ENCODE measurements around the gene MICAL2. TPM values are rescaled to one million over a fixed set of nuclear protein-coding genes. Genes with fewer than 3 reads are reported as not detected.

Gene MICAL2
- total and polyA plus RNA-seq, 2 donors (not counting 3 experiments of a cell fraction or from before 2014, with no cell fraction given) = 67.6 to 200 TPM

GRCh38 chr11:12188548-12189317 is 78.3 kb downstream of the MICAL2 start:
- peaks cover 34% of the 10 kb centered on the region for H3K4me1 ChIP-seq (ENCODE audit: control insufficient read depth, extremely low read depth, insufficient read depth, low read length)
- peak overlapping the region; percentile 28 for H3K27ac ChIP-seq (ENCODE audit: insufficient read depth, low read depth, low read length)
- no peak for DNase-seq (ENCODE audit: low read depth, low spot score)
- CTCF ChIA-PET = interaction anchor here (0.9 to 1.8 kb wide), 5 partner anchors 11 to 138 kb away, joined by 3 to 10 read pairs (median 5); no protein-coding TSS in a partner anchor
- H3K4me3 ChIP-seq (replicated peaks in 1 of 3; ENCODE audit: insufficient read depth in 1 of 3, low read depth in 1 of 3, low read length in 3 of 3) = no peak overlapping the region
- H4K20me1 ChIP-seq (replicated peaks; ENCODE audit: control insufficient read depth, extremely low read depth, insufficient read depth, low read length) = no peaks in the 10 kb centered on the region
- peaks cover 36% of the 10 kb centered on the region for H3K79me2 ChIP-seq (ENCODE audit: control insufficient read depth, insufficient read depth, low read length)
- H3K36me3 ChIP-seq (ENCODE audit: control insufficient read depth in 2 of 2, extremely low read depth in 1 of 2, insufficient read depth in 2 of 2, low read length in 2 of 2) = peaks cover 0 to 2% of the 10 kb centered on the region in 2 experiments
- no peaks in the 10 kb centered on the region for H3K27me3 ChIP-seq (ENCODE audit: control insufficient read depth in 2 of 2, insufficient read depth in 2 of 2, low read length in 2 of 2)
- H3K4me2 ChIP-seq (ENCODE audit: insufficient read depth, low read length) = no peak overlapping the region
- intact Hi-C loops (cut with micrococcal nuclease) (loop anchor here (1.0 kb wide), 1 partner anchor 48 kb away; no protein-coding TSS in a partner anchor), dilution Hi-C loops (cut with MboI; ENCODE audit: extremely low pct_ligation_motif_present, low sequenced_read_pairs) (no loop called here)
- no peak overlapping the region for H2AFZ ChIP-seq (ENCODE audit: low read depth, low read length)
- H3K9ac ChIP-seq (replicated peaks; ENCODE audit: extremely low read depth, insufficient read depth, low read length) = no peak overlapping the region
- BruUV-seq (replicated peaks) = no TSS peak
- POLR2A ChIA-PET = no interaction called here
- peak; percentile 18 for FAIRE-seq
- H3K9me1 ChIP-seq (replicated peaks; ENCODE audit: control insufficient read depth, extremely low read depth, insufficient read depth, low read length) = no peaks in the 10 kb centered on the region
- H3K9me3 ChIP-seq (replicated peaks; ENCODE audit: control insufficient read depth, insufficient read depth, low read length) = no peaks in the 10 kb centered on the region
- no peak for TF ChIP-seq POLR2AphosphoS5 (IDR thresholded peaks at IDR 0.05; ENCODE audit: insufficient read depth, low read depth, low read length)
- TF ChIP-seq MYC (IDR thresholded peaks at IDR 0.05; ENCODE audit: low read depth, low read length) = no peak
- no peak for TF ChIP-seq FOS (IDR thresholded peaks at IDR 0.05; ENCODE audit: borderline replicate concordance, insufficient read depth, low read length)
- no peak for TF ChIP-seq MAX (IDR thresholded peaks at IDR 0.05; ENCODE audit: insufficient read depth, insufficient read length)
- no peak for TF ChIP-seq GATA2 (IDR thresholded peaks at IDR 0.05; ENCODE audit: insufficient read depth, insufficient read length, low read depth, low read length)
- TF ChIP-seq CTCF (IDR thresholded peaks at IDR 0.05; ENCODE audit: extremely low read depth in 1 of 2, insufficient read depth in 1 of 2, low read depth in 1 of 2, low read length in 2 of 2) = no peak
- no peak for TF ChIP-seq JUN (IDR thresholded peaks at IDR 0.05; ENCODE audit: borderline replicate concordance, insufficient read depth, insufficient read length, low read depth)
- TF ChIP-seq POLR2A (IDR thresholded peaks at IDR 0.05; ENCODE audit: low read depth, low read length) = no peak

All from endothelial cell of umbilical vein (primary cell).